Activated CD4-positive, alpha-beta T cell treated with anti-CD3 and anti-CD28 coated beads for 1 hour (primary cell): ENCODE measurements around the gene TAS1R2.
"Not testable (repeated sequence)": the region's sequence is repeated elsewhere in the genome, so short reads cannot be mapped to it uniquely, and the experiment has no call there.

Experiments
- DNase-seq: peaks from one replicate; pipeline ENCODE4 v3.0.0-alpha.2; 2020

Gene TAS1R2

DNA sequence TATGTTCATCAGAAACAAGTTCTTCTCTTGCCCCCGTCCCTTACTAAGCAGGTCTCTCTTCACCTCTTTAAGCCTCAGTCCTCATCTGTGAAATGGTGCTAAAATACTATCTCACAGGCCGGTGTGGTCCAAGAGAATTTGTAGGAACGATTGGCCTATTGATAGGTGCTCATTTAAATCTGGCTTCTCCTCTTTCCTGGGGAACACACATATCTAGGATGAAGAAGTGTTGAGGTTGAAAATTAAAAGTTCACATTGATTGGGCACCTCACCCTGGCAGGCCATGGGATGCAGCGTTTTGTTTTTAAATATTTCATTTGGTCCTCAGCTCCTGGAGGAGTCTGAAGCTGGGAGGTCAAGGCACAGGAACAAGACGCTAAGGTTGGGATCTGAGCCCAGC, 8.9 kb upstream of the TAS1R2 start:
- DNase-seq, result no peak

DNA sequence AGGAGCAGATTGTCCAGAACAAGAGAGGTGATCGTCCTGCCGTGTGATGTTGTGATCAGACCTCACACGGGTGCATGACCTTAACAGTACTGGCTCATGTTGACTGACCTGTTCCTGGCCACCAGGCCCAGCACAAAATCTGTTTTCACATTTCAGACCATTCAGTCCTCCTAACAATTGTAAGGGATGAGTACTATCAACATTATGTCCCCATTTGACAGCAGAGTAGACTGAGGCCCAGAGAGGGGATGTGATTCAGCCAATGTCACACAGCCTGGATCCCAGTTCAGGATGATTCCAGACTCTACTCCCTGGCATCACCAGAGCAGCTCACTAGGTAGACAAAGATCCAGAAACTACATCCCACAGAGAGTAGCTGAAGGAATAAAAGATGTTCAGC, 7.4 kb upstream of the TAS1R2 start:
- DNase-seq, result no peak

DNA sequence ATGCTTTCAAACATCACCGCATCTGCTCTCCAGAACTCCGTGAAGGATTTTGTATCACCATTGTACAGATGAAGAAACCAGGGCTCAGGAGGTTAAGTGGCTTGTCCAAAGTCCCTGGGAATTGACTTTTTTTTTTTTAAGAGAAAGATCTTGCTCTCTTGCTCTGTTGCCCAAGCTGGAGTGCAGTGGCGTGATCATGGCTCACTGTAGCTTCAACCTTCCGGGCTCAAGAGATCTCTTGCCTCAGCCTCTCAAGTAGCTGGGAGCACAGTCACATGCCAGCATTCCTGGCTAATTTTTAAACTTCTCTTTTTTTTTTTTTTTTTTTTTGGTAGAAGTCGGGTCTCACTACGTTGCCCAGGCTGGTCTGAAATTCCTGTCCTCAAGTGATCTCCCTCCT, 6.9 kb upstream of the TAS1R2 start:
- no peak for DNase-seq

DNA sequence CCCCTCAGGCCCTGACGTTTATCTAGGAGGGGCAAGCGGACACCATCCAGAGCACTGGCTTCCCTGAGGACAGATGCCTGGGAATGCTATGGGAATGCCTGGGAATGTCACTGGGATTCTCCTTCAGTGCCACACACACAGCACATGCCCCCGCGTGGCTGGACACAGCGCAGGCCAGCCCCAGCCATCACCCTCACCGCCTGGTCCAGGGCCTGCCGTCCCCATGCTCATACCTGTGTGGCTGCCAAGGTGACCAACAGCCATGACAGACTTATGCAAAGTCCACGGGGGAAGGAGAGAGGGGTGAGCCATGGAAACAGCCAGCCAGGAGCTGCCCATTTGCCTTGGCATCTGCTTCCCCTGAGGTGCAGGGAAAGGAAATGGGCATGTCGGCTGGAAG, 5.7 kb upstream of the TAS1R2 start:
- no peak for DNase-seq

DNA sequence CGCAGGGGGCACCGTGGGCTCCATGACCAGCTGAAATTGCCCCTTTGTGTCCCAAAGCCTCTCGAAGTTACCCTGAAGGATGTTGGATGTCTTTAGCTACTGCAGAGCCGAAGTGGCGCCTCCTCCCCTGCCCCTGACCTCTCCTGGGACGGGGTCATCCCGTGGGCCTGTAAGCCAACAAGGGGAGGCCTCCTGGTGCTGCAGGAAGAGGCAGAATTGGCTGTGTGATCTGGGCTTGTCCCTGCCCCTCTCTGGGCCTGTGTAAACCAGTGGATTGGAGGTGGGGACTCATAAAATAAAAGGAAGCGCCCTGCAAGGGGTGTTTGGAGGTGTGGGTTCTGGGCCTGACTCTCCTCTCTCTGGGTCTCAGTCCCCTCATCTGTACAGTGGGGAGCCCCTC, 2.1 kb upstream of the TAS1R2 start:
- no peak for DNase-seq

DNA sequence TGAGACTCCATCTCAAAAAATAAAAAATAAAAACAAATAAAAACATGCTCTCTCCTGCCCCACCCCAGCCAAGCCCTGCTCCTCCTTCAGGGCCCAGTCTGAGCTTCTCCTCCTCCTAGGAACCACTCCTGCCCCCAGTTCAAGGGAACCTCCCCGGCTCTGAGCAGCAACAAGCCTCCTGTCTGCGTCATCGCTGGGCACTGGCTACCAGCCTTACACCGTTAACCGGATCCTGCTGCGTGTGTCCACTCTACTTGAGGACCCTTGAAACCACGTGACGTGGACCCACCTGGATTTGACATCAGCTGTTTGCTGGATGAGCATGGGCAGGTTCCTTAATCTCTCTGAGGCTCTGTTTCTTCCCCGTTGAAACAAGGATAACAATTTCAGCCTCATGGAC, 1.6 kb upstream of the TAS1R2 start:
- DNase-seq, result no peak

DNA sequence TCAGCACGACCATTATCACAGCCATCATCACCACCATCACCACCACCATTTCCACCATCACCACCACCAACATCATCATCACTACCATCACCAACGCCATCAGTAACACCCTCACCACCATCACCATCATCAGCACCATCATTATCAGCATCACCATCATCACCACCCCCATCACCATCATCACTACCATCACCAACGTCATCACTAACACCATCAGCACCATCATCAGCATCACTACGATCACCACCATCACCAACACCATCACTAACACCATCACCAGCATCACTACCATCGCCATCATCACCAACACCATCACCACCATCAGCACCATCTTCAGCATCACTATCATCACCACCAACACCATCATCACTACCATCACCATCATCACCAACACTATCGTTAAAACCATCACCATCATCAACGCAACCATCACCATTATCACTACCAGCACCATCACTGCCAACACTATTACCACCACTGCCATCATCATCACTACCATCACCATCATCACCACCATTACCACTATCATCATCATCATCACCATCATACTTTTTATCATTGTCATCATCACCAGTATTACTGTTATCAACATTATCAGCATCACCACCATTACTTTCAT, 1.3 kb downstream of the TAS1R2 start:
- no peak for DNase-seq

DNA sequence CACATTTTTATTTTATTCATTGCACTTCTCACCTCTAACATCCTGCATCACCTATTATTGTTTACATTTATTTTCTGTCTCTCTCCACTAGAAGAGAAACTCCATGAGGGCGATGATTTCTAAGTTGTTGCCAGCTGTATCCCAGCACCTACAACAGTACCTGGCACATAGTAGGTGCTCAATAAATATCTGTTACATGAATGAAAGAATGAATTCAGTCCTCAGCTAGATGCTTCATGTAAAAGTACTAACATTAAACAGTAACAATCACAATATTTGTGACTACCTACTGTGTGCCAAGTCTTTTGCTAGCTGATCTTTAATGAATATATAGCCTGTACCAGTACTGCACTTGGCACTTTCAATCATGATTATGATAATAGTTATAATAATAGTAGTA, 3.0 kb downstream of the TAS1R2 start:
- no peak for DNase-seq

DNA sequence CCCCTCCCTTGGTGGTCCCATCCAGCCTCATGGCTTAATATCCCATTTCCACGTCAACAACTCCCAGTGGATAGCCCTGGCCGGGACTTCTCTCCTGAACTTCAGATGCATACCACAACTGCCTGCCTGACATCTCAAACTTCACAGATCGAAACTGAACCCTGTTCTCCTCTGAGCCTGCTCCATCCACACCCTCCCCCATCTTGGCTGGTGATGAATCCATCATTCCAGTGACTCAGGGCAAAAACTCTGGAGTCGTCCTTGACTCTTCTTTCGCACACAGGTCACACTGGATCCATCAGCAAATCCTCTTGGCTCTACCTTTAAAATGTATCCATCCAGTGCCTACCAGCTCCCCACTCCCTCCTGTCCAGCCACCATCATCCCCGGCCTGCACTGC, 3.9 kb downstream of the TAS1R2 start:
- no peak for DNase-seq

DNA sequence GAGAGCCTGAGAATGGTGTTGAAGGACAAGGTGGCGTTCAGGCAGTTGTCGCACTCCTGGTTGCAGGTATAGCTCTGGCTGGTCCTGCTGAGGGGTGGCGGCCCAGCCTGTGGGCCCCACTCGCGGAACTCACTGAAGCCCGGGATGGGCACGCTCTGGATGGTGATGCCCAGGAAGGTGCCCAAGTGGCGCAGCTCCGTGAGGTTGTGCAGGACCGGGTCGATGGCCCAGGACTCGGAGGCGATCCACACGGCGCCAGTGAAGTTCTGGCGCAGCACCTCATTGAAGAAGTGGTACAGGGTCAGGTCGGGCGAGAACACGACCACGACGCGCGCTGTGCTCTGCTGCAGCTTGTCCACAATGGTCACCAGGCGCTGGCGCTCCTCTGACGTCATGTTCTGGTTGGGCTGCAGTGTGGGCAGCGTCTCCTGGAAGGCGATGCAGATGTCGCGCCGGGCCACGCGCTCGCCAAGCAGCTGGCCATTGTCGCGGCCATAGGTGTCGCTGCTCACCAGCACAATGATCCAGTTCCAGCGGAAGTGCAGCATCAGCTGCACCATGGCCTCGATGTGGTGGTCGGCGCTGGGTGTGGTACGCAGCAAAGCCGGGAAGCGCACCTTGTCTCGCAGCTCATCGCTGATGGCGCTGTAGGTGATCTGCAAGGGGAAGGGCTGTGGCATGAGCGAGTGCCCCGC, 5.0 kb downstream of the TAS1R2 start:
- DNase-seq, result no peak

DNA sequence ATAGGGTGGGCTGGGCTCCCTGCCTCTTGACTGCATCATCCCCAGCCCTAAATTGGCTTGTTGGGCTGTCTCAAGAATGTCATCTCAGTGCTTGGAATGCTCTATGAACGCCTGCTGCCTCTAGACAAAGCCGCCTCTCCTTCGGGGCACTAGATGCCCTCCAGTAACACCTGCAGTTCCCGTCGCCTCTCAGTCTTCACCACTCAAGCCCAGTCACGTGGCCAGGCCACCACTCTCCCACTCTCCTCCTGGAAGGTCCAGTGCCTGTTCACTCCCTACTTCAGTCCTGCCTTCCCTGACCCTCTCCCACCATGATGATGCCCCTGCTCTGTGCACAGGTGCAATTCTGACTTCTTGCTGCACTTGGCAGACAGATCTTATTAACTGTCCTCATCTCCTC, 7.0 kb downstream of the TAS1R2 start:
- DNase-seq, result no peak

DNA sequence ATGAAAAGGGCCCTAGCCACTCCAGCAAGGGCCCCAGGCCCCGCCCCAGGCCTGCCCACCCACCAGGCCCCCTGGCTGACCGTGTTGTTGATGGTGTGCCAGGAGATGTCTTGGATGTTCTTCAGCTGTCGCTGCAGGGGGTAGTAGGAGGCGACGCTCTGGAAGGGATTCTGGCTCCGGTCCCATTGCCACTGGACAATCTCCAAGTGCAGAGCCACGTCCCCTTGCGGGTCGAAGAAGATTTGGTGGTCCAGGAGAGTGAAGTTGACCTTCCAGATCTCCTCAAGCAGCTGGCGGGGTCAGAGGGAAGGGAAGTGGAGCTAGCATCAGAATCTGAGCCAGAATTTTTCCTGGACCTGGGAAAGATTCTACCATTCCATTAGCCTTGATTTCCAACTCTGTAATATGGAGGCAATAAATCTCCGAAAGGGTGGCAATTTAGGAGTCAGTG, 10.2 kb downstream of the TAS1R2 start:
- no peak for DNase-seq

DNA sequence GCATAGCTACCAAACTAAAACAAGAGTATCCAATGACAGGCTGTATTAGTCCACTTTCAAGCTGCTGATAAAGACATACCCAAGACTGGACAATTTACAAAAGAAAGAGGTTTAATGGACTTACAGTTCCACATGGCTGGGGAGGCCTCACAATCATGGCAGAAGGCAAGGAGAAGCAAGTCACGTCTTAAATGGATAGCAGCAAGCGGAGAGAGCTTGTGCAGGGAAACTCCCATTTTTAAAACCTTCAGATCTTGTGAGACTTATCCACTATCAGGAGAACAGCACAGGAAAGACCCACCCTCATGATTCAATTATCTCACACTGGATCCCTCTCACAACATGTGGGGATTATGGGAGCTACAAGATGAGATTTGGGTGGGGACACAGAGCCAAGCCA, 11.7 kb downstream of the TAS1R2 start:
- not testable (repeated sequence) for DNase-seq

DNA sequence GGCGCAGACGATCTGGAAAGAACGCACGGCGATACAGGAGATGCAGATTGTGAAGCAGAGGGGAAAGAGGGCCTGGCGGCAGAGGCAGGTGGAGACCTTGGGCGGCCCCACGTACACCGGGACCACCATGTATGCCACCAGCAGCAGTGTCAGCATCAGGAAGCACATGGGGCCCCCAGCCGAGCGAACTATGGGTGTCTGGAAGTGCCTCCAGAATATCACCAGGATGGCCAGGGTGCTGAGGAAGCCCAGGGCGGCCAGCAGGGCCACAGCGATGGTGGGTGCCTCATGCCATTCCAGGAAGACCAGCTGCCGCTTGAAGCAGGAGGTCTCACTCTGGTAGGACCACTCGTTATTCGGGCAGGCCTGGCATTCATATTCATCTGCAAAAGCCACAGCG, 19.3 kb downstream of the TAS1R2 start:
- DNase-seq, result no peak

DNA sequence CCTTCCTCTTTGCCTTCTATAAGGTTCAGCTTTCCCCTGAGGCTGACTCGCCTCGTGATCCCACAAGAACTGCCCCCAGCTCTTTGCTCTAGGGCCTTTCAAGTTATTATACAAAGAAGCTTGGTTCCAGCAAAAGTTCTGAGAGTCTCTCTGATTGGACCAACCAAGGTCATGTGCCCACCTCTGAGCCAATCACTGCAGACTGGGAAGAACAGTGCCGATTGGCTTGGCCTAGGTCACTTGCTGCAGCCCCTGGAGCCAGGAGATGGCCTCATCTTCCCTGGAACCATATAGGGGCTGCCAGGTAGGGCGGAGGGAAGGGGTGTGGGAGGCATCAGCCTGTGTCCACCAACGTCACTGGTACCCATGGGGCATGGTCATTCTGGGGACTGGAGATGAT, 22.8 kb downstream of the TAS1R2 start:
- DNase-seq, result no peak

DNA sequence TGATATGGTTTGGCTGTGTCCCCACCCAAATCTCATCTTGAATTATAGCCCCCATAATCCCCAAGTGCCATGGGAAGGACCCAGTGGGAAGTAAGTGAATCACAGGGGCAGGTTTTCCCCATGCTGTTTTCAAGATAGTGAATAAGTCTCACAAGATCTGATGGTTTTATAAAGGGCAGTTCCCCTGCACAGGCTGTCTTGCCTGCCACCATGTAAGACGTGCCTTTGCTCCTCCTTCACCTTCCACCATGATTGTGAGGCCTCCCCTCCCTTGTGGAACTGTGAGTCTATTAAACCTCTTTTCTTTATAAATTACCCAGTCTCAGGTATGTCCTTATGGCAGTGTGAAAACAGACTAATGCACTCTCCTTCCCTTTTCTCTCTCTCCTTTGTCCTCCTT, 27.1 kb downstream of the TAS1R2 start:
- DNase-seq, result not testable (repeated sequence)

DNA sequence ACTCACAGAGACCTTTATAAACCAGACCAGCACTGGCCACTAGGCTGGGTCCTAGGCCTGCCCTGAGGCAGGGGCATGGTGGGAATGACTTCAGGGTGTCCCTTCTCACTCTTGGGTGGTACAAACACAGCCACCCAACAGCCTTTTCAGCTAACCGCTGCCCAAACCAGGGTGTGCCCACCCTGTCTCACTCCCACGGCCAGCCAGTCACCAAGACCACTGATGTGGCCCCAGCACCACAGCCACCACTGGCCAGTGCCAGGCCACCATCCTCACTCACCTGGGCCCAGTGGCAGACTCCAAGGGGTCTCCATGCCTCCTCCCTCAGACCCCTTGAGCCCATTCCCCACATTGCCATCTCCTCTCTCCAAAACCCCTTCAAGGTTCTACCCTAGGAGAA, 27.8 kb downstream of the TAS1R2 start:
- DNase-seq, result no peak

DNA sequence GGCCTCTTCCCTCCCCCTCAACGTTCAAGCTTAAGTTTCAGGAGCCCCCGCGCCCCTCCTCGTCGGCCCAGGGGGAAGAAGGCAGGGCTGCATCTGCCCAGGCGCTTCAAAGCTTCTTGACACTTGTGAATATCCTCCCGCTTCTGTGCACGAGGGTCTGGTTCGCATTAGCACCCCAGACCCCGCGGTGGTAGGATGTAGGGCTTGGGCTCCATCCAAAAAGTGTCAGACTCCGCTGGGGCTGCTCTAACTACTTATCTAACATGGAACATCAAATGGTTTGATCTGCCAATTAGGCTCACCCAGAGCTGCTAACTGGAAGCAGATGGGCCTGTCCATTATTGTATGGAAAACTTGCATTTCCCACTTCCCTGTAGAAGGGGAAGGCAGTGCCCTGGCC, 28.9 kb downstream of the TAS1R2 start:
- DNase-seq, result no peak

DNA sequence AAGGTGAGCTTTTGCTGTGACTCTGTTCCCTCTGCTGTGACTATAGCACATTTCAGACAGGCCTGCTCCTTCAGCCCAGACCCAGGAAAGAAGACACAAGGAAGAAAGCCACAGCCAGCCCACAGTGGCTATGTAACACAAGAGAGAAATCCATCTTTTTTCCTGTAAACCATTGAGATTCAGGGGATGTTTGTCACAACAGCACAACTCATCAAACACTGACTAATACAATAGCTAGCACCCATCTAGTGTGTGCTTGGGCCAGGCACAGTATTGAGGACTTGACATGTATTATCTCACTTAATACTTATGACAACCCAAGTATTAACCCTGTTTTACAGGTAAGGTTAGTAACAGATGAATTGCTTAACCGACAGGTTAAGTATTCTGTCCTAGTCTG, 29.8 kb downstream of the TAS1R2 start:
- no peak for DNase-seq

DNA sequence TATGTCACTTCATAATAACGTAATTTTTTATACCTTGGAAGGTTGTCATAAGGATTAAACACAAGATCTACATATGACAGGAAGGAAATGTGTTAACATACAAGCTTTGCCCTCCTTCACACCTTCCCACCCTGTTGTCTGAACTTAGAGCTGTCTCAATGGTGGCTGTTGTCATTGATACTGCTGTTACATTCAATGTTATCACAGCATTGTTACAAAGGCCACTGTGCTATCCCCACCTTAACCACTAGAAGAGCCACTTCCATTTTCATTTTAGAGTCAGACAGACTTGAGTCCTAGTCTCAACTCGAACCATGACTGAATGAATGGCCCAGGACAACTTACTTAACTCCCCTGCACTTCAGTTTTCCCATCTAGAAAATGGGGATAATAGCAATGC, 31.2 kb downstream of the TAS1R2 start:
- no peak for DNase-seq

DNA sequence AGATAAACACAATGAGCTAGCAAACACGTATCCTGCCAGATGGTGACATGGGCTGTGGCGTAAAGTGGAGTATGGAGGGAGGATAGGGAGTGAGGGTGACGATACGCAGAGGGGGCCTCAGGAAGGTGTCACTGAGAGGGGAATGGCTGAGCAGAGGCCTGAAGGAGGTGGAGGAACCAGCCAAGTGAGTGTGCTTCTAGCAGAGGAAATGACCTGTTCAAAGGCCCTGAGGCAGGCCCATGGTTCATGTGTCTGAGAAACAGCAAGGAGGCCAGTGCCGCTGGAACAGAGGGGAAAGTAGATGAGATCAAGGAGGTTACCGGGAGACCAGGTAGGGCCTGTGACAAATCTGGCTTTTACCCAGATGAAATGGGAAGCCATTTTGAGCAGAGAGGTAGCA, 36.0 kb downstream of the TAS1R2 start:
- no peak for DNase-seq

DNA sequence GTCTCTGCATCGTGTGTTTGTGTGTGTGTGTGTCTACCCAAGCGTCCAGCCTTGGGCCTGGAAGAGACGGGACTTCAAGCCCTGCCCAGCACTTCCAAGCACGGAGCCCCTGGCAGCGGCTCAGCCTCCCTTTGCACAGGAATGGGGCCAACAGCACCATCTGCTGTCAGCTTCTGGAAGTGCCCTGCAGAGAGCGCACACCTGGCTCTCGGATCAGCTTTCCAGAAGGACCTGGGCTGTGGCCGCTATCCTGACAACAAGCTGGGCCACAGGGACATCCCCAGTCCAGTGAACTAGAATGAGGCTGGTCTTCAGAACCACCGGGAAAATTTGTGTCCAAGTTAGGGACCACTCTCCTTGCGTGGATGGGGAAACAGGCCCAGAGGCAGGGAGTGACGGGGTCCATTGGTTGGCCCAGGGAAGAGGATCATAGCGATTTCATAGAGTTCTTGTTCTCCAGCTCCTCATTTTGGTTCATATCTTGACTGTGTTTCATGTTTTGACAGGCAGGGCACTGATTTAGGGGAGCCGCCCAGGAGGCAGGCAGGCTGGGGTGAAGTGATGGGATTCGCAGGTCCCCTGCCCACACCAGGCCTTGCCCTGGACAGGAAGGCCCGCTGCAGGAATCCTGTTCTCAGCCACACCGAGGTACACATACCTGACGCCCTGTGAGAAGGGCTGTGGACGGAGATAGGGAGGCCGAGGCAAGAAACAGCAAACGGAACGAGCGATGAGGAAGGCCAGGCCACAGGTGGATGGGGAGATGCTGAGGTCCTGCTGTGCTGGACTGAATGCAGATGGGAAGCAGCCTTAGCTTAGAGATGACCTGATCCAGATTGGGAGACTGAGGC, 38.4 kb downstream of the TAS1R2 start:
- peak; percentile 37 for DNase-seq

DNA sequence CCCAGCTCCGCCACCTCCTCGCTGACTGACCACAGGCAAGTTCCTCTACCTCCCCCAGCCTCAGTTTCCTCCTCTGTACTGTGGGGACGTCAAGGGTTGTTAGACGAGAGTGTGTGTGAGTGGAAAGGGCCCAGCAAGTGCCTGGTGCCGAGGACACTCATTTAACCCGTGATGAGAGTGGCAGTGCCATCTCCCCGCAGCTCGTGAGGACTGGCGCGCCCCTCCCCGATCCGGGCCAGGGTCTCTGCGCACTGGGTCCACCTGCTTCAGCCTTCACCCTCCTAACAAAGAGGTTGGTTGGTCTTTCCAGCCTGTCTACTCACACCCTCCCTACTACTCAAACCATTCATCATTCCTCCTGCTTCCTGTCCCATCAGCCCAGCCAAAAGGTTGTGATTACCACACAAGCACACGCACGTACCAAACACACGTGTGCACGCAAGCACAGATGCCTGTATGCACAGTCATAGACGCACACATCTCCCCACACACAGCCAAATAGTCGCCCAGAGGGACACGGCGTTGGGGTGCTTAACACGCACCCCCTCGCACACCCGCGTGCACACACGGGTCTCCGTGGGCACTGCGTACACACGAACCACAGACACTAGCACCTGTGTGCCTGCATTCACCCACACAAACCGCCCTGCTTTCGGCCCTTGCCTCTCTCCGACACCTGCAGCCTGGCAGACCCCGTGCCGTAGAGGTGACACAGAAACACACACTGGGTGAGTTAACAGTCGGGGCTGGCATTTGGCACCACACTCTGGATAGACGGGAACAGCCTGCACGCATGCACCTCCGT, 39.3 kb downstream of the TAS1R2 start:
- no peak for DNase-seq
